ENCODE measurements around the gene ALK.

ALK gene

GRCh38 chr2:29796446-29796845 is 124.9 kb downstream of the ALK start:
- no peak for DNase-seq (ENCODE audit: low read depth, low spot score)

GRCh38 chr2:29789911-29790485 is 131.4 kb downstream of the ALK start:
- DNase-seq (ENCODE audit: low read depth, low spot score), result no peak

GRCh38 chr2:29787473-29788465 is 133.6 kb downstream of the ALK start:
- no peak for DNase-seq (ENCODE audit: low read depth, low spot score)

GRCh38 chr2:29786361-29786760 is 135.0 kb downstream of the ALK start:
- no peak for DNase-seq (ENCODE audit: low read depth, low spot score)

- no peak for DNase-seq (ENCODE audit: low read depth, low spot score)
Observed at GRCh38 chr2:29783666-29784065, 137.7 kb downstream of the ALK start.

GRCh38 chr2:29782549-29783458 is 138.6 kb downstream of the ALK start:
- no peak for DNase-seq (ENCODE audit: low read depth, low spot score)

GRCh38 chr2:29782087-29782486 is 139.3 kb downstream of the ALK start:
- DNase-seq (ENCODE audit: low read depth, low spot score), result no peak

GRCh38 chr2:29780906-29781305 is 140.5 kb downstream of the ALK start:
- DNase-seq (ENCODE audit: low read depth, low spot score), result no peak

GRCh38 chr2:29777161-29777560 is 144.2 kb downstream of the ALK start:
- no peak for DNase-seq (ENCODE audit: low read depth, low spot score)

- no peak for DNase-seq (ENCODE audit: low read depth, low spot score)
Observed at GRCh38 chr2:29776406-29776805, 145.0 kb downstream of the ALK start.

GRCh38 chr2:29775937-29776336 is 145.4 kb downstream of the ALK start:
- no peak for DNase-seq (ENCODE audit: low read depth, low spot score)

- no peak for DNase-seq (ENCODE audit: low read depth, low spot score)
Observed at GRCh38 chr2:29774624-29775023, 146.8 kb downstream of the ALK start.

GRCh38 chr2:29770846-29771245 is 150.5 kb downstream of the ALK start:
- DNase-seq (ENCODE audit: low read depth, low spot score), result no peak

- DNase-seq (ENCODE audit: low read depth, low spot score), result no peak
Observed at GRCh38 chr2:29769847-29770246, 151.5 kb downstream of the ALK start.

GRCh38 chr2:29767606-29768335 is 153.6 kb downstream of the ALK start:
- no peak for DNase-seq (ENCODE audit: low read depth, low spot score)

GRCh38 chr2:29766191-29766590 is 155.2 kb downstream of the ALK start:
- no peak for DNase-seq (ENCODE audit: low read depth, low spot score)

- DNase-seq (ENCODE audit: low read depth, low spot score), result no peak
Observed at GRCh38 chr2:29765721-29766120, 155.7 kb downstream of the ALK start.

- DNase-seq (ENCODE audit: low read depth, low spot score), result no peak
Observed at GRCh38 chr2:29763371-29763770, 158.0 kb downstream of the ALK start.

- no peak for DNase-seq (ENCODE audit: low read depth, low spot score)
Observed at GRCh38 chr2:29762239-29762638, 159.1 kb downstream of the ALK start.

- DNase-seq (ENCODE audit: low read depth, low spot score), result no peak
Observed at GRCh38 chr2:29761278-29761677, 160.1 kb downstream of the ALK start.

- no peak for DNase-seq (ENCODE audit: low read depth, low spot score)
Observed at GRCh38 chr2:29760008-29760407, 161.4 kb downstream of the ALK start.
